Suprapubic skin (tissue), 4 donors: Measurements from ENCODE around the gene DRC3.

Experiments used
- CTCF ChIP-seq, 2 donors: fragments of 200-600 bp in 1 of 2; fragments of 450-650 bp in 1 of 2; sonication (generic) in 1 of 2; IDR thresholded peaks; one replicate each; pipeline ENCODE4 v1.5.1; 2016 to 2019; ENCODE audit warnings: antibody characterized with exemption in 2 of 2, mild to moderate bottlenecking in 1 of 2, moderate library complexity in 1 of 2
- POLR2A ChIP-seq, 2 donors: fragments of 450-650 bp; IDR thresholded peaks; one replicate each; pipeline ENCODE4 v1.6.1; 2017; ENCODE audit warnings: antibody characterized with exemption in 2 of 2, mild to moderate bottlenecking in 2 of 2, moderate library complexity in 2 of 2
- POLR2AphosphoS5 ChIP-seq, 3 donors: sonication (generic); formaldehyde crosslinking; IDR thresholded peaks; one replicate each; pipeline ENCODE4 v1.6.1; 2017; ENCODE audit warnings: antibody characterized with exemption in 3 of 3

GRCh38 chr17:18017958-18018357 lies 45.3 kb downstream of the DRC3 start:
- TF ChIP-seq POLR2A (IDR thresholded peaks at IDR 0.05) (no peak), CTCF (IDR thresholded peaks at IDR 0.05) (no peak), POLR2AphosphoS5 (IDR thresholded peaks at IDR 0.05) (no peak)
